MM.1S (cell line): ENCODE measurements around the gene MNX1.
A peak's percentile ranks its signal among the peaks of the same experiment; 100 is the strongest.

Experiments used
- DNase-seq: peaks from one replicate; pipeline ENCODE4 v3.0.0-alpha.2; 2015
- H2AFZ ChIP-seq: fragments of 300-600 bp; sonication (generic); 2 replicates; pipeline ENCODE4 v1.6.0; 2016; ENCODE audit warnings: antibody characterized with exemption, low read length
- H3F3A ChIP-seq: fragments of 300-600 bp; sonication (generic); 2 replicates; pipeline ENCODE4 v1.6.1; 2016; ENCODE audit warnings: mild to moderate bottlenecking, antibody characterized with exemption, low read length, moderate library complexity, mixed read lengths; ENCODE audit not compliant: insufficient read depth
- H3K27ac ChIP-seq: fragments of 300-600 bp; sonication (generic); 2 replicates; pipeline ENCODE4 v1.5.1; 2016; ENCODE audit warnings: mild to moderate bottlenecking, low read length
- H3K27me3 ChIP-seq: fragments of 300-600 bp; sonication (generic); replicated peaks from 2 replicates; pipeline ENCODE4 v1.6.0; 2016; ENCODE audit warnings: low read length; ENCODE audit not compliant: insufficient read depth
- H3K36me3 ChIP-seq: fragments of 300-600 bp; sonication (generic); replicated peaks from 2 replicates; pipeline ENCODE4 v1.6.1; 2016; ENCODE audit warnings: mild to moderate bottlenecking, low read length, mixed read lengths; ENCODE audit not compliant: insufficient read depth
- H3K4me1 ChIP-seq: fragments of 300-600 bp; sonication (generic); 2 replicates; pipeline ENCODE4 v1.6.1; 2016; ENCODE audit warnings: low read length, mixed read lengths
- H3K4me2 ChIP-seq: fragments of 300-600 bp; sonication (generic); 2 replicates; pipeline ENCODE4 v1.6.0; 2016; ENCODE audit warnings: low read depth, low read length
- H3K4me3 ChIP-seq: fragments of 300-600 bp; sonication (generic); 2 replicates; pipeline ENCODE4 v1.5.1; 2016; ENCODE audit warnings: low read length, mixed read lengths
- H3K79me2 ChIP-seq: fragments of 300-600 bp; sonication (generic); 2 replicates; pipeline ENCODE4 v1.6.1; 2016; ENCODE audit warnings: mixed run types, low read length, mixed read lengths
- H3K9ac ChIP-seq: fragments of 300-600 bp; sonication (generic); 2 replicates; pipeline ENCODE4 v1.6.1; 2016; ENCODE audit warnings: low read length, mixed read lengths
- H3K9me2 ChIP-seq: fragments of 300-600 bp; sonication (generic); replicated peaks from 2 replicates; pipeline ENCODE4 v1.6.1; 2016; ENCODE audit warnings: mild to moderate bottlenecking, low read length, mixed read lengths; ENCODE audit not compliant: insufficient read depth
- H3K9me3 ChIP-seq: fragments of 300-600 bp; sonication (generic); replicated peaks from 2 replicates; pipeline ENCODE4 v1.6.1; 2016; ENCODE audit warnings: mild to moderate bottlenecking, low read length, mixed read lengths; ENCODE audit not compliant: insufficient read depth
- H4K20me1 ChIP-seq: fragments of 300-600 bp; sonication (generic); 2 replicates; pipeline ENCODE4 v1.6.1; 2016; ENCODE audit warnings: mild to moderate bottlenecking, low read length, moderate library complexity, mixed read lengths; ENCODE audit not compliant: insufficient read depth
- CTCF ChIP-seq: fragments of 300-600 bp; sonication (generic); IDR thresholded peaks from 2 replicates; pipeline ENCODE4 v1.5.1; 2016; ENCODE audit warnings: antibody characterized with exemption, low read length, mixed read lengths
- EZH2 ChIP-seq: fragments of 300-600 bp; sonication (generic); optimal IDR thresholded peaks from 2 replicates; pipeline ENCODE3; 2017; ENCODE audit warnings: low read depth, mild to moderate bottlenecking, antibody characterized with exemption, low read length, mixed read lengths
- EZH2phosphoT487 ChIP-seq: fragments of 300-600 bp; sonication (generic); IDR thresholded peaks from 2 replicates; pipeline ENCODE4 v1.6.1; 2018; ENCODE audit warnings: antibody characterized with exemption, low read length

The MNX1 gene

GRCh38 chr7:157009170-157009777 is 1.2 kb downstream of the MNX1 start:
- H2AFZ ChIP-seq, result peak overlapping the region; percentile 49; the same call in 1 of the 2 replicates
- H3K36me3 ChIP-seq, result no peaks in the 10 kb centered on the region
- no peak for TF ChIP-seq CTCF
- no peak for TF ChIP-seq EZH2phosphoT487
- no peak for TF ChIP-seq EZH2
- peak overlapping the region; percentile 62 for H3K4me3 ChIP-seq
- peaks cover 4% of the 10 kb centered on the region; the same call in 1 of the 2 replicates for H3K27me3 ChIP-seq
- H3K9me2 ChIP-seq, result no peaks in the 10 kb centered on the region
- H3K9me3 ChIP-seq, result no peaks in the 10 kb centered on the region
- peak overlapping the region; percentile 17; the same call in 1 of the 2 replicates for H3K9ac ChIP-seq
- peaks cover 34% of the 10 kb centered on the region for H3K4me1 ChIP-seq
- peak overlapping the region; percentile 96 for H3K4me2 ChIP-seq
- peaks cover 14% of the 10 kb centered on the region; the same call in 1 of the 2 replicates for H3F3A ChIP-seq
- H4K20me1 ChIP-seq, result no peaks in the 10 kb centered on the region
- H3K79me2 ChIP-seq, result peaks cover 20% of the 10 kb centered on the region
- no peak overlapping the region for H3K27ac ChIP-seq
- peak; percentile 6 for DNase-seq

- Histone ChIP-seq H4K20me1 (no peaks in the 10 kb centered on the region), H3K27me3 (peaks cover 8% of the 10 kb centered on the region; the same call in 1 of the 2 replicates), H3K36me3 (no peaks in the 10 kb centered on the region), H3K9me2 (no peaks in the 10 kb centered on the region), H3K4me2 (peak overlapping the region; percentile 96; the same call in 1 of the 2 replicates), H2AFZ (no peak overlapping the region), H3K9me3 (no peaks in the 10 kb centered on the region), H3K27ac (no peak overlapping the region), H3K79me2 (peaks cover 20% of the 10 kb centered on the region), H3K4me3 (no peak overlapping the region), H3F3A (peaks cover 14% of the 10 kb centered on the region; the same call in 1 of the 2 replicates), H3K9ac (no peak overlapping the region), H3K4me1 (peaks cover 26% of the 10 kb centered on the region)
- TF ChIP-seq EZH2phosphoT487, result no peak
- no peak for TF ChIP-seq CTCF
- no peak for TF ChIP-seq EZH2
- peak; percentile 5 for DNase-seq
Measured at GRCh38 chr7:157008206-157009169, 2.0 kb downstream of the MNX1 start.

- TF ChIP-seq EZH2, result no peak
- no peak overlapping the region for H3K27ac ChIP-seq
- H3K4me1 ChIP-seq, result peaks cover 20% of the 10 kb centered on the region
- H3K9ac ChIP-seq, result no peak overlapping the region
- H3K9me3 ChIP-seq, result no peaks in the 10 kb centered on the region
- no peaks in the 10 kb centered on the region for H4K20me1 ChIP-seq
- H3K36me3 ChIP-seq, result no peaks in the 10 kb centered on the region
- H2AFZ ChIP-seq, result no peak overlapping the region
- peaks cover 20% of the 10 kb centered on the region for H3K79me2 ChIP-seq
- H3K27me3 ChIP-seq, result peaks cover 14% of the 10 kb centered on the region
- H3K4me2 ChIP-seq, result no peak overlapping the region
- H3K4me3 ChIP-seq, result no peak overlapping the region
- peak; percentile 1 for DNase-seq
- H3K9me2 ChIP-seq, result no peaks in the 10 kb centered on the region
- H3F3A ChIP-seq, result 0 out of 2 replicates have a peak, but pooled peaks cover 8% of the 10 kb centered on the region
Measured at GRCh38 chr7:157007470-157008066, 2.9 kb downstream of the MNX1 start.
